Measurements from ENCODE around the gene AGAP1. TPM values are rescaled to one million over a fixed set of nuclear protein-coding genes. Genes with fewer than 3 reads are reported as not detected.

Gene AGAP1
- total RNA-seq, 1 experiment from 2014 or later = 25.8 TPM

DNA sequence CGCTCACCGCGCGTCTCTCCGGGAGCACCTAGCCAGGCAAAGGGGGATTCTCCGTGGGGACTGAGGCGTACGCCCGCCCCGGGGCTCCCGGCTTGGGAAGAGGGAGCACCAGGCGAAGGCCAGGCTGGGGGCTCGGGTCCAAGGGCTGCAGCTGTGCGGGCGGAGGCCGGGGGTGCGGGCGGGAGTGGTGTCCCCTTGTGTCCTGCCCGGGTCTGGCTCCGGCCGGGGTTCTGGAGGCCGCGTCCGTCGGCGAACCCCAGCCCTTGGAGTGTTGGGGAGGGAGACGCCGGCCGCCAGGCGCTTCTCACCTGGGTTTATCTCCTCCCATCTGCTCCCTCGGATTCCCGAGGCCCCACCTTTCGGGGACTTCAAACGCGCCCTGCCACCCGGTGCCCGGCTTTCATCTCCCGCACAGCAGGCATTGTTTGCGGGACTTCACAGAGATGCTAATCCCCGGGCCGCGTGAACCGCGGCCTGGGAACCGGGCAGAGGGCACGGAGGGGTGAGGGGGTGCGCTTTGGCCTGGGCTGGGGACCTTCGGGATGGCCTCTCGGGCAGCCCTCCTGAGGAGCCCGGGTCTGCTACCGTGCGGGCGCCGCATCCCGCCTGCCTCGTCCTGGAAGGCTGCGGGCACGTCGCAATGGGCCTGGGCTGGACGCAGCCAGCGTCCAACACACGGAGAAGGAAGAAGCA, 679.3 kb downstream of the AGAP1 start:
- H3K4me2 ChIP-seq (ENCODE audit: insufficient read depth, insufficient read length, low read length) = peak overlapping the region; percentile 36
- peak overlapping the region in 1 of 2 experiments; percentile 59; a peak in 1 of 5 replicates for H3K4me3 Mint-ChIP-seq
- no peak overlapping the region for H3K9ac ChIP-seq (ENCODE audit: extremely low read depth, insufficient read length, low read length)
- H3K27ac ChIP-seq (ENCODE audit: insufficient read length, low read depth, low read length) = no peak overlapping the region
- H4K20me1 ChIP-seq (ENCODE audit: control insufficient read depth, insufficient read depth, insufficient read length) = no peaks in the 10 kb centered on the region
- H2BK5ac ChIP-seq (ENCODE audit: insufficient read length, low read length) = no peak overlapping the region
- no peaks in the 10 kb centered on the region for H3K79me1 ChIP-seq (ENCODE audit: insufficient read depth, low read depth, low read length, poor library complexity, severe bottlenecking)
- WGBS (ENCODE audit: extremely low coverage, insufficient read length, low lambda C conversion rate) = no CpG with 5 or more reads among the region's 62 CpGs
- no peak overlapping the region for H3K27ac Mint-ChIP-seq
- H3K56ac ChIP-seq (ENCODE audit: insufficient read length, low read depth, low read length) = no peak overlapping the region
- peaks cover 3 to 20% of the 10 kb centered on the region in 2 experiments; a peak in 2 of 5 replicates for H3K9me3 Mint-ChIP-seq
- H4K91ac ChIP-seq (ENCODE audit: insufficient read length, low read depth, low read length) = no peak overlapping the region
- no peak for DNase-seq
- H4K5ac ChIP-seq (ENCODE audit: insufficient read length, low read depth, low read length) = no peak overlapping the region
- H2BK20ac ChIP-seq (ENCODE audit: low read depth, low read length, poor library complexity, severe bottlenecking) = no peak overlapping the region
- H3K4ac ChIP-seq (ENCODE audit: low read depth, low read length) = no peak overlapping the region
- no peak overlapping the region for H2AK5ac ChIP-seq (ENCODE audit: insufficient read length, low read length)
- no peak overlapping the region for H2BK15ac ChIP-seq (ENCODE audit: low read depth, low read length)
- H3K18ac ChIP-seq (ENCODE audit: insufficient read length, low read depth, low read length) = no peak overlapping the region
- no peak overlapping the region for H2BK120ac ChIP-seq (ENCODE audit: low read depth, low read length, poor library complexity, severe bottlenecking)
- no peaks in the 10 kb centered on the region for H3K79me2 ChIP-seq (ENCODE audit: insufficient read depth, low read length)
- TF ChIP-seq, protein P1, sequence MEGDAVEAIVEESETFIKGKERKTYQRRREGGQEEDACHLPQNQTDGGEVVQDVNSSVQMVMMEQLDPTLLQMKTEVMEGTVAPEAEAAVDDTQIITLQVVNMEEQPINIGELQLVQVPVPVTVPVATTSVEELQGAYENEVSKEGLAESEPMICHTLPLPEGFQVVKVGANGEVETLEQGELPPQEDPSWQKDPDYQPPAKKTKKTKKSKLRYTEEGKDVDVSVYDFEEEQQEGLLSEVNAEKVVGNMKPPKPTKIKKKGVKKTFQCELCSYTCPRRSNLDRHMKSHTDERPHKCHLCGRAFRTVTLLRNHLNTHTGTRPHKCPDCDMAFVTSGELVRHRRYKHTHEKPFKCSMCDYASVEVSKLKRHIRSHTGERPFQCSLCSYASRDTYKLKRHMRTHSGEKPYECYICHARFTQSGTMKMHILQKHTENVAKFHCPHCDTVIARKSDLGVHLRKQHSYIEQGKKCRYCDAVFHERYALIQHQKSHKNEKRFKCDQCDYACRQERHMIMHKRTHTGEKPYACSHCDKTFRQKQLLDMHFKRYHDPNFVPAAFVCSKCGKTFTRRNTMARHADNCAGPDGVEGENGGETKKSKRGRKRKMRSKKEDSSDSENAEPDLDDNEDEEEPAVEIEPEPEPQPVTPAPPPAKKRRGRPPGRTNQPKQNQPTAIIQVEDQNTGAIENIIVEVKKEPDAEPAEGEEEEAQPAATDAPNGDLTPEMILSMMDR (conservative IDR thresholded peaks at IDR 0.05) = no peak
- H3K23me2 ChIP-seq (ENCODE audit: insufficient read length, low read depth, low read length, poor library complexity, severe bottlenecking) = peaks cover 22% of the 10 kb centered on the region
- H3K14ac ChIP-seq (ENCODE audit: insufficient read depth, low read length) = no peak overlapping the region
- no peak overlapping the region for H2BK12ac ChIP-seq (ENCODE audit: insufficient read length, low read depth, low read length)
- H3K36me3 Mint-ChIP-seq (ENCODE audit: insufficient read depth in 1 of 3, low read depth in 3 of 3) = peaks cover 0 to 2% (median 0%) of the 10 kb centered on the region in 3 experiments; a peak in 1 of 7 replicates
- no peak overlapping the region for H3K23ac ChIP-seq (ENCODE audit: insufficient read length, low read depth, low read length)
- peaks cover 43 to 51% of the 10 kb centered on the region in 2 experiments for H3K4me1 Mint-ChIP-seq
- H3T11ph ChIP-seq (ENCODE audit: low read length) = no peak overlapping the region
- no peak overlapping the region for H4K8ac ChIP-seq (replicated peaks; ENCODE audit: insufficient read length, low read depth, low read length)
- peaks cover 77% of the 10 kb centered on the region for H3K27me3 ChIP-seq (ENCODE audit: insufficient read depth, low read length)
- no peaks in the 10 kb centered on the region for H3K9me3 ChIP-seq (ENCODE audit: control insufficient read depth, low read depth, low read length)
- H3K4me1 ChIP-seq (ENCODE audit: insufficient read depth, low read length) = peaks cover 19% of the 10 kb centered on the region
- H2AFZ ChIP-seq (ENCODE audit: low read length) = no peak overlapping the region
- peaks cover 97% of the 10 kb centered on the region for H3K27me3 Mint-ChIP-seq (ENCODE audit: low read depth)

Measured in H9 (cell line).